Ishikawa (cell line): Measurements from ENCODE around the gene HLA-G.

ENCODE experiments used
- CREB1 ChIP-seq: IDR thresholded peaks from 2 replicates; pipeline ENCODE4 v1.6.1; 2012; ENCODE audit warnings: low read depth
- EGR1 ChIP-seq: IDR thresholded peaks from 2 replicates; pipeline ENCODE4 v1.6.1; 2012
- EP300 ChIP-seq: IDR thresholded peaks from 2 replicates; pipeline ENCODE4 v1.6.1; 2012; ENCODE audit warnings: borderline replicate concordance
- FOXM1 ChIP-seq: IDR thresholded peaks from 2 replicates; pipeline ENCODE4 v1.6.1; 2012; ENCODE audit warnings: low read depth, borderline replicate concordance
- MAX ChIP-seq: IDR thresholded peaks from 2 replicates; pipeline ENCODE4 v1.6.1; 2012
- NFIC ChIP-seq: IDR thresholded peaks from 2 replicates; pipeline ENCODE4 v1.6.1; 2012
- RAD21 ChIP-seq: IDR thresholded peaks from 2 replicates; pipeline ENCODE4 v1.6.1; 2012; ENCODE audit warnings: low read depth
- TAF1 ChIP-seq: IDR thresholded peaks from 2 replicates; pipeline ENCODE4 v1.6.1; 2012; ENCODE audit warnings: low read depth, mild to moderate bottlenecking
- TEAD4 ChIP-seq: IDR thresholded peaks from 2 replicates; pipeline ENCODE4 v1.6.1; 2012
- ZBTB7A ChIP-seq: IDR thresholded peaks from 2 replicates; pipeline ENCODE4 v1.6.1; 2012; ENCODE audit warnings: low read depth
- TF ChIP-seq, protein P1 (sequence below): IDR thresholded peaks from 2 replicates; pipeline ENCODE4 v1.6.1; 2012
- TF ChIP-seq, protein P2 (sequence below): IDR thresholded peaks from 2 replicates; pipeline ENCODE4 v1.6.1; 2012; ENCODE audit warnings: low read depth, mild to moderate bottlenecking

DNA sequence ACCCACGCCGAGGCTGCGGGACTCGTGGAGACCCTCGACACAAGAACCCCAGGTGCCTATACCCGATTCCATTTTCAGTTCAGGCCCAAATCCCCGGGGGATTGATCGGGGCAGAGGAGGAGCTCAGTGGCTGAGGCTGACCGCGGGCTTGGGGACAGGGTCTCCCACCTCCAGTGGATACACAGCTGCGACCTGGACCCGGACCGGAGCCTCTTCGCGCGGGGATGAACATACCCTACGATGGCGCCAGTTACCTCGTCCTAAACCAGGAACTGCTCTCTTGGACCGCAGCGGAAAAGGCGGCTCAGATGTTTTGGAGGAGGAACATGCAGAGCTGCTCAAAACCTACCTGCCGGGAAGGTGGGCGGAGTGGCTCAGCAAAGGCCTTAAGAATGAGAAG is 27.4 kb upstream of the HLA-G start:
- TF ChIP-seq CREB1 (no peak), EP300 (no peak), EGR1 (no peak), FOXM1 (no peak), RAD21 (no peak), MAX (no peak), TAF1 (no peak), TEAD4 (no peak), NFIC (no peak), ZBTB7A (no peak)
- TF ChIP-seq, protein P1, sequence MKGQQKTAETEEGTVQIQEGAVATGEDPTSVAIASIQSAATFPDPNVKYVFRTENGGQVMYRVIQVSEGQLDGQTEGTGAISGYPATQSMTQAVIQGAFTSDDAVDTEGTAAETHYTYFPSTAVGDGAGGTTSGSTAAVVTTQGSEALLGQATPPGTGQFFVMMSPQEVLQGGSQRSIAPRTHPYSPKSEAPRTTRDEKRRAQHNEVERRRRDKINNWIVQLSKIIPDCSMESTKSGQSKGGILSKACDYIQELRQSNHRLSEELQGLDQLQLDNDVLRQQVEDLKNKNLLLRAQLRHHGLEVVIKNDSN = no peak
- TF ChIP-seq, protein P2, sequence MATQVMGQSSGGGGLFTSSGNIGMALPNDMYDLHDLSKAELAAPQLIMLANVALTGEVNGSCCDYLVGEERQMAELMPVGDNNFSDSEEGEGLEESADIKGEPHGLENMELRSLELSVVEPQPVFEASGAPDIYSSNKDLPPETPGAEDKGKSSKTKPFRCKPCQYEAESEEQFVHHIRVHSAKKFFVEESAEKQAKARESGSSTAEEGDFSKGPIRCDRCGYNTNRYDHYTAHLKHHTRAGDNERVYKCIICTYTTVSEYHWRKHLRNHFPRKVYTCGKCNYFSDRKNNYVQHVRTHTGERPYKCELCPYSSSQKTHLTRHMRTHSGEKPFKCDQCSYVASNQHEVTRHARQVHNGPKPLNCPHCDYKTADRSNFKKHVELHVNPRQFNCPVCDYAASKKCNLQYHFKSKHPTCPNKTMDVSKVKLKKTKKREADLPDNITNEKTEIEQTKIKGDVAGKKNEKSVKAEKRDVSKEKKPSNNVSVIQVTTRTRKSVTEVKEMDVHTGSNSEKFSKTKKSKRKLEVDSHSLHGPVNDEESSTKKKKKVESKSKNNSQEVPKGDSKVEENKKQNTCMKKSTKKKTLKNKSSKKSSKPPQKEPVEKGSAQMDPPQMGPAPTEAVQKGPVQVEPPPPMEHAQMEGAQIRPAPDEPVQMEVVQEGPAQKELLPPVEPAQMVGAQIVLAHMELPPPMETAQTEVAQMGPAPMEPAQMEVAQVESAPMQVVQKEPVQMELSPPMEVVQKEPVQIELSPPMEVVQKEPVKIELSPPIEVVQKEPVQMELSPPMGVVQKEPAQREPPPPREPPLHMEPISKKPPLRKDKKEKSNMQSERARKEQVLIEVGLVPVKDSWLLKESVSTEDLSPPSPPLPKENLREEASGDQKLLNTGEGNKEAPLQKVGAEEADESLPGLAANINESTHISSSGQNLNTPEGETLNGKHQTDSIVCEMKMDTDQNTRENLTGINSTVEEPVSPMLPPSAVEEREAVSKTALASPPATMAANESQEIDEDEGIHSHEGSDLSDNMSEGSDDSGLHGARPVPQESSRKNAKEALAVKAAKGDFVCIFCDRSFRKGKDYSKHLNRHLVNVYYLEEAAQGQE = no peak
